ACHN (cell line): ENCODE measurements around the gene RBM4B.

Experiments
- DNase-seq: peaks from one replicate; pipeline ENCODE4 v3.0.0-alpha.2; 2015
- in situ Hi-C: cut with HindIII; loops from 2 replicates; pipeline ENCODE4 v1.10.0; 2017; ENCODE audit warnings: low sequenced_read_pairs, low pct_ligation_motif_present, low pct_unique_long_range_greater_than_20kb

Gene RBM4B

DNA sequence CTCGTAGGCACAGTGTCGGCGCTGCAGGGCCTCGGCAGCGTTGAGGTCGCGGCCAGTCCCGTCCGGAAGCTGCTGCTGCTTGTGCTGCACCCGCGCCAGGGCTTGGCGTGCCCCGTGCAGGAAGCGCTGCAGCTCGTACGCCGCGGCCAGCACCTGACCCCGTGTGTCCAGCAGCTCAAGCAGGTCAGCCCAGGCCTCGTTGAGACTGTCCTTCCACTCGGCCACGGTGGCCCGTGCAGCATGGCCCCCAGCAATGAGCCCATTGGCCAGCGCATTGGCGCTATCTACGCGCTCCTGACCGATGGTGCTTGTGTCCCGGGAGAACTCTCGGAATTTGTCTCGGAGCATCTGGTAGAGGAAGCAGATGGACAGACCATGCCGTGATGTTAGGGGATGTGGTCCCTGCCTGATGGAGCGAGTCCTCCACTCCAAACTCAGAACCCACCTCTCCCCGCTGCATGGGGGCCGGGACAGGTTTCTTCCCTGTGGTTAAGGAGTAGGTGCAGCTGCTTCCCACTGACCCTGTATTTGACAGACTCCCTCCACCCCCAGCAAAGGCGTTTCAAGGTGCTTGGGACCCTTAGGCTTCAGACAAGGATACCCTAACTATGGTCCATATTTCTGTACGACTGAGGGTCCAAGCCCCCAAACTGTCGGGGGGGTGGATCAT, 13.8 kb upstream of the RBM4B start:
- in situ Hi-C loops: loop anchor here (25.0 kb wide), 1 partner anchor 279 kb away; the partner anchor contains the start of gene NPAS4
- no peak for DNase-seq

DNA sequence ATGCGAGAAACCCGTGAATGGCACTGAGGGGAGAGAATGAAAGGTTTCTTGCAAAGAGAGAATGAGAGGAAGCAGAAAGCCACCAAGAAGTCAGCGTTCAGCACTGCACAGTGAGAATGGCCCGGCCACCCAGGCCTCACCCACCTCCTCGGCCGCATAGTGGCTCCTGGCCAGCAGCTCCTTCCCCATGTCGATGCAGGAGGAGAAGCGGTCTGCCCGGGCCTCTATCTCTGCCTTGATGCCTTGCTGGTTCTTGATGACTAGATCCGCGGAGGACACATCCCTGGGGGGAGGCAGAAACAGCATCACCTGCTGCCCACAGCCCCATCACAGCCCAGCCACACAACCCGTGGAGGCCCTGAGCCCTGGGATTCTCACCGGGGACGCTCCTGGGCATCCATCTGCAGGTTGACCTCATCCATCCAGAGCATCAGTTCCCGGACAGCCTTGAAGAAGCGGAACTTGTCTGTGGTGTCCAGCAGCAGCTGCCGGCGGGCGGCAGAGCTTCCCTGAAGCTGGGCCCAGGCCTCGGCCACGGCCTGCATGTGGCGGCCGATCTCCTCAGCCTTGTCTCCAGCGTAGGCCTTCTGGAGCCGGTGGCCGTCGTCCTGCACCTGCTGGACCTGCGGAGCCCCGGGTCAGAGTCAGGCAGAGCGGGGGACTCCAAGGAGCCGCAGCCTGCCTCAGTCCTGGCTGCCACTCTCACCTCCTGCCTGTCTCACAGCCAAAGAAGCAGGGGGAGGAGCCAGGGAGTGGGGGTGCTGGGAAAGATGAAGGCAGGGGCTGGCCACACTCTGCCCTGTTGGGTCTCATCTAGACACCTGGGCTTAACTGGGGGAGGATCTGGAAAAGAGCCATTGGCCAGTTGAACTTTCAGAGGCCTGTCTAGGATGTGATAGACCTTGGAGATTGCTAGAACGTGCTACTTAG, 12.2 kb upstream of the RBM4B start:
- in situ Hi-C loops: loop anchor here (25.0 kb wide), 1 partner anchor 278 kb away; the partner anchor contains the start of gene NPAS4
- DNase-seq: no peak

- no peak for DNase-seq
- in situ Hi-C loops: loop anchor here (25.0 kb wide), 1 partner anchor 277 kb away; the partner anchor contains the start of gene NPAS4
Measured at GRCh38 chr11:66688561-66689534, 11.2 kb upstream of the RBM4B start.

DNA sequence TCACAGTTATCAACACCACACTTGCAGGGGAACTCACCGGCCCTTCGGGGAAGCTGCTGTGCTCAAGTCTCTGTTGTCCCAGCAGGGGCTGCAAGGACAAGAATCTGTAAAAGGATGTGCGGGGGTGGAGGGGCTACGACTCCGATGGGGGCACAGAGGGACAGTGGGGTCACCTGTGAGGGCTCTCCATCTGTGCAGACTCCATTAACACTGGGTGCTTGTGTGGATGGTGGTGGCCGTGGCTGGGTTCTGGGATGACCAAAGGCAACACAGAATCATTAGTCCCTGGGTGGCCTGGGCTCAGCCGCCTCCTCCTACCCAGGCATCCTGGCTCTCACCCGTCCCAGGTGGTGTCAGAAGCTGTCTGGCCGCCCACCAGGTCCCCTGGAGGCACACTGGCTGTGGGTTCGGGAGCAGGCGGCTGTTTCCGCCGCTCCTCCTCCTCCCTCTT, 10.2 kb upstream of the RBM4B start:
- DNase-seq: no peak
- in situ Hi-C loops: loop anchor here (25.0 kb wide), 1 partner anchor 276 kb away; the partner anchor contains the start of gene NPAS4

GRCh38 chr11:66686801-66687750, 9.4 kb upstream of the RBM4B start:
- DNase-seq: no peak
- in situ Hi-C loops: loop anchor here (25.0 kb wide), 1 partner anchor 275 kb away; the partner anchor contains the start of gene NPAS4

DNA sequence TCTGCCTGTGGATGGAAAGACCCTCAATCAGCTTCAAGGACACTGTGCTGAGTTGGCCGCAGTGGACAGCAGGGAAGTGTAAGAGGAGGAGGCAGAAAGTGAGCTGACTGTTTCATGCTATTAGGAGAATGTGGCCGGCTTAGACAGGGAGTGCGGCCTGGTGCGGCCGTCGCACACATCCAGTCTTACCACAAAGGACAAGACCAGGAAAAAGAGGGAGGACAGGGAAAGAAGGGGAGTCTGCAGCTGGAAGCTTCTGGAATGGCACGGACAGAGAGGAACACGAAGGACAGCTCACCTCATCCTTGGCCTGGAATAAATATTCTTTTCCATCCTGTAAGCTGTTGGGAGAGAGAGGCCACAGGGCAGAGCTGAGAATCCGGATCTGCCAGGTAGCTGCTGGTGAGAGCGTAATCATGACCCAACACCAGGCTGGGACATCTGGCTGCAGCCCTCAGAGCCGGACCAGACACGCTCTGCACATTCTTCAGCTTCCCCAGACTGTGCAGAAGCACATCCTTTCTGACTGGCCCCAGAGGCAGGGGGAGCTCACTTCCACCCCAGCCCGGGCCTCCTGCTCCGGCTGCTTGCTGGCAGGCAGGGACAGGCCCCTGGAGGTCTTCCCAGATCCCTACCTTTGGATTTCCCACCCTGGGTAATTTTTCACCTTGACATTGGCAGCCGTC, 8.6 kb upstream of the RBM4B start:
- in situ Hi-C loops: loop anchor here (25.0 kb wide), 1 partner anchor 274 kb away; the partner anchor contains the start of gene NPAS4
- DNase-seq: no peak

- DNase-seq: no peak
- in situ Hi-C loops: loop anchor here (25.0 kb wide), 1 partner anchor 273 kb away; the partner anchor contains the start of gene NPAS4
Measured at GRCh38 chr11:66685276-66686099, 7.8 kb upstream of the RBM4B start.

GRCh38 chr11:66684635-66685034, 6.9 kb upstream of the RBM4B start:
- no peak for DNase-seq
- in situ Hi-C loops: loop anchor here (25.0 kb wide), 1 partner anchor 272 kb away; the partner anchor contains the start of gene NPAS4

DNA sequence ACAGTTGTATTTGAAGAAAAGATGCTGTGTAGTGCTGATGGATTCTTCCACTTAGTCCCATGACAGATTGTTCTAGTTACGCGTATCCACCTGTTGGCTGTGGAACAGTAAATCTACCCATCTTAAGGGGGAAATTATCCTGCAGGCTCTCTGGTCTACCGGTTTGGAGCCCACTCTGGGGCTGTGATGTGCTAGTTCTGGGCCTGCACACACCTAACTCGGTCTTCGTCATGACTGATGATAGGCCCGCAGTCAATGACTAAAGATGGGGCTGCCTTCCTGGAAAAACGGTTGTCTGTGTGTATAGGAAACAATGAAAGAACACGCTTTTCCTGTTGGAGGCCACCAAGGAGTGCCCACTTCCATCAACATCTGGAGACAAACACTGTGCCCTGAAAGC, 6.2 kb upstream of the RBM4B start:
- in situ Hi-C loops: loop anchor here (25.0 kb wide), 1 partner anchor 272 kb away; the partner anchor contains the start of gene NPAS4
- no peak for DNase-seq

GRCh38 chr11:66680966-66681645, 3.4 kb upstream of the RBM4B start:
- in situ Hi-C loops: loop anchor here (25.0 kb wide), 1 partner anchor 269 kb away; the partner anchor contains the start of gene NPAS4
- DNase-seq: no peak

GRCh38 chr11:66676931-66677598, 622 bp downstream of the RBM4B start:
- no peak for DNase-seq
- in situ Hi-C loops: loop anchor here (25.0 kb wide), 1 partner anchor 265 kb away; the partner anchor contains the start of gene NPAS4

GRCh38 chr11:66676282-66676919, 1.3 kb downstream of the RBM4B start:
- in situ Hi-C loops: loop anchor here (25.0 kb wide), 1 partner anchor 264 kb away; the partner anchor contains the start of gene NPAS4
- DNase-seq: no peak

- no peak for DNase-seq
- in situ Hi-C loops: loop anchor here (25.0 kb wide), 1 partner anchor 263 kb away; the partner anchor contains the start of gene NPAS4
Measured at GRCh38 chr11:66674964-66675602, 2.6 kb downstream of the RBM4B start.
